ENCODE measurements around the gene GPR183.

GPR183 gene

DNA sequence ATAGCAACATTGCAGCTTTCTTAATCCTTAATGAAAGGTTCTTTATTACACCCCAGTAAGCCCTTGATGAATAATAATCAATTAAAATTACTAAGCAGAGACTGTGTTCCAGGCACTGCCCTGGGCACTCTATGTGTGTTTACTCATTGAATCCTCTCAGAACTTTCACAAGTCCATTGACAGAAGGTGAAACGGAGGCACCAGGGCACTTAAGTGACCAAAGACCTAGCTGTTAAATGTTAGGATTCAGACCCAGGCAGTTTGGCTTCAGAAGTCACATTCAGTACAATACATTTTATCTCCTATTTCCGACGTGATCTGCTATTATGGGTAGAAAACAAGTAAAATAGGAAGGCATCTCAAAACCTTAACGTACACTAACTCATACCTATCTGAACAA is 2.7 kb downstream of the GPR183 start:
- in situ Hi-C loops (cut with HindIII; ENCODE audit: low pct_unique_long_range_greater_than_20kb, low sequenced_read_pairs), result no loop called here
- no peak for DNase-seq (ENCODE audit: low read depth in 1 of 2, low spot score in 1 of 2)
- no peak for TF ChIP-seq JUND (IDR thresholded peaks at IDR 0.05; ENCODE audit: low read depth)

DNA sequence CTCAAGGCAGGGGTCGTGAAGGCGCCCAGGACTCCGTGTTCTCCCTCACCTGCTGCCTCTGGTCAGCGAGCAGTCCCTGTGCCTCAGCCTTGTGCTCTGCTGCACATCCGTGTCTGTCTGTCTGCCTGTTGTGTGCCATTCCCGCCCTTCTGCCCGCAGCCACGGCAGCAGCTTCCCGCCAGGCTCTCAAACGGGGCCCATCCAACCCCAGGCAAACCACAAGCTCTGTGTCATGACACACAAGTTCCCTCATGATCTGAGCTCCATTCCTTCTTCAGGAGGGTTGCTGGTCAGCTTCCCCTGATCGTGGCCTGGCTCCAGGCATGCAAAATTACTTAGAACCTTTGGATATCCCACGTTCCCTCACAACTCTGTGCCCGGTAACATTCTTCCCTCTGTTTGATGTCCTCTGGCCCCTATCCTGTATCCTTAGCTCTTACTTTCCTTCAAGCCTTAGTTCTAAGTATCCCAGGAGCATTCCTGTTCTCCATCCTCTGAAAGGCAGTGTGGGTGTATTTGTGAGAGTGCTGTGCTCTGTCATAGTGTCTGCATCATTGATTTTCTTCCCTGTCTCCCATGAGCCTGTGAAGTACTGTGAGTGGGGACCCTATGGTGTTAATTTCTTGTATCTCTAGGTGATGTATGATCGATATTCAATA is 3.2 kb downstream of the GPR183 start:
- DNase-seq (ENCODE audit: low read depth in 1 of 2, low spot score in 1 of 2), result no peak
- in situ Hi-C loops (cut with HindIII; ENCODE audit: low pct_unique_long_range_greater_than_20kb, low sequenced_read_pairs), result no loop called here
- TF ChIP-seq JUND (IDR thresholded peaks at IDR 0.05; ENCODE audit: low read depth), result no peak

DNA sequence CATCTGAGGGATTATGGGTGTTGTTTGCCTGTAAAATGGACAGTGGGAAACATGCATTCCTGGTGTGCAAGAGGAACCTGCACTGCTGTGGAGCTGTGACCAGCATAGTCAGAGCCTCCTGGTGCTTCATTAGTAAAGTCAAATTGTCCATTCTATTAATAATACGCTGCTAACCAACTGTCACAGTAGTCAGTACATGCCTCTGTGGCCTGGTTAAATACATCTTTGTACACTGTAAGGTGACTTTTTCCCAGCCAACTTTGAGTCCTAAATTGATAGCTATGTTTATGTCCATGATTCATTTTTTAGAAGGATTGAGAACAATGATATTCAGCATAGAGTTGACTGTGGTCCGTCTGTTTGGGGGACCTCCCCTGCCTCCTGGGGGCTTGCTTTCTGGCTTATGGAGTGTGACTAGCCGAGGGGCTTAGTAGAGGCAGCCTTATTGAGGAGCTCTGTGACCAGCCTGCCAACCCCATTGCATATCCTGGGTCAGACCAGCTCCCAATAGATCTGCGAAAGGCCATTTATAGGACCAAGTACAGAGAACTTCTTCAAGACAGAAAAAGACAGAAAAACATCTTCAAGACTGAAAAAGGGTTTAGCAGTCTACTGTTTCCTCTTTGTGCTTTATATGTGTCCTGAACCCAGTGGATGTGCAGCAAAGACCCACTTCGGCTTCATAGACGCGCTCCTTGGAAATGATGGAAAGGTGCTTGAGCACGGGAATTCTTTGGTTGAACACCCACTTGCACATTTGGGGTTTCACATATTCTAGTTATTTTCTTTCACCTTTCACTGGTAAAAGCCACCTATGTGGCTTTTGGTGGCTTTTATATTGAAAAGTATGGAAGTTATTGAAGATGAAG is 4.3 kb downstream of the GPR183 start:
- in situ Hi-C loops (cut with HindIII; ENCODE audit: low pct_unique_long_range_greater_than_20kb, low sequenced_read_pairs), result no loop called here
- TF ChIP-seq JUND (IDR thresholded peaks at IDR 0.05; ENCODE audit: low read depth), result no peak

DNA sequence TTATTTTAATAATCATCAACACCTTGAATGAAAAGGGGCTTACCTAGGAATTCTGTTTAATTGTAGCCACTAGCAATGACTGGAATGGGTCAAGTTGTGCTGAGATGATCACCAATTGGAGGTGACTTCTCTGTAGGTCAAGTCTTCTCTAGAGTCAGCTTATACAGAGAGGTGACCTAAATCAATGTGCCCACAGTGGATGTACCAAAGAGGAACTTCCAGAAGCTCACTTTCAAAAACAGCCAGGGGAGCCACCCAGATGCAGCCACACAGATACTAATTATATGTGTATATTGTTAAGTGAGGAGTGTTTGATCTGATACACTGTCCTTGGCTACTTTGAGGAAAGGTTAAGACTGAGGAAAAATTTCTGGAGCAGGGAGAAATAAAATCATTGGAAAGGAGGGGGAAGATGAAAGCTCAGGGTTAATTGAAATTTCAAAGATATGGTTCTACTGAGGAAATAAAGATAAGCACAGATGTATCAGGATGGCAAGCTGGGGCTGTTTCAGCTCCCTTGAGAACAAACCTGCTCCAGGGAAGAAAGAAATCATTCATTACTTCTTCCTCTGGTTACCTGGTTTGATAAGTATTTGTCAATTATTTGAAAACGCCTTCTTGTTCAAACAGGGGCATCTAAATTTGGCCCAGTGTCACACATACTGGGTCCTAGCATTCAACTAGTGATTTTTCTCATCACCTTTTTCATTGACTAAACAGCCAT is 5.1 kb downstream of the GPR183 start:
- DNase-seq (ENCODE audit: low read depth in 1 of 2, low spot score in 1 of 2), result no peak
- no peak for TF ChIP-seq JUND (IDR thresholded peaks at IDR 0.05; ENCODE audit: low read depth)
- in situ Hi-C loops (cut with HindIII; ENCODE audit: low pct_unique_long_range_greater_than_20kb, low sequenced_read_pairs), result no loop called here

More for the DNA sequence above, 4.3 kb downstream of the GPR183 start:
- no peak for DNase-seq (ENCODE audit: low read depth in 1 of 2, low spot score in 1 of 2)

DNA sequence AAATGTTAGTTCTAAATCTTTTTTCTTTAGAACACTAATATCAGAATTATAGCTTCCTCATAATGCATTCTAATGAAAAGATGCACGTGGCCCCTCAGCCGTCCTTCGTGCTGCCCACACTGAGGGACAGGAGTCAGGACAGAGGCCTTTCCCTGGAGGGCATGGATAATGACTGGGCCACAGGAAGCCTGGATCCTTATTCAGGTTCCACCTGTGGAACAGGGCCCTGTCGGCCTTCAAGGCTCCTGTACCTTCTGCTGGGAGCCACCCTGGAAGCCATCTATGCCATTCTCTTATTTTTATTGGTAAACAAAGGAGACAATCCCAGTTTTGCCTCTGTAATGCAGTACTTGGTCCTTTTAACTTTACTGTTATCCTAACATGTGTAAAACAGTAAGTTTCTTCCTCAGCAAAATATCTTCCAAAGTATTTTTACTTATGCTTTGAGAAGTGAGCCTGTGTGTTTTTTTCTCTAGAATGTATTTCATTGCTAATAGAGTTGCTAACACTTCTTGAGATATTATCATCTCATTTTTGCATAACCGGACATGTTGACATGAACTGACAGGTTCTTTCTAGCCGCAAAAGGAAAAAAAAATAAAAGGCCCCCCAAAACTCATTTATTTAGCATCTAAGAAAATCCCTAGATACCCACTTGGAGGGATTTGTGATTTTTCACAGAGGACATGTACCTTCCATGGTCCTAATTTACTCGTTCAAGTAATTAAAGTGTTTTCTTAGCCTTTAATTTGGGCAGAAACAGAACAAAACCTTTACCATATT is 6.0 kb downstream of the GPR183 start:
- no peak for TF ChIP-seq JUND (IDR thresholded peaks at IDR 0.05; ENCODE audit: low read depth)
- DNase-seq (ENCODE audit: low read depth in 1 of 2, low spot score in 1 of 2), result no peak
- in situ Hi-C loops (cut with HindIII; ENCODE audit: low pct_unique_long_range_greater_than_20kb, low sequenced_read_pairs), result no loop called here

DNA sequence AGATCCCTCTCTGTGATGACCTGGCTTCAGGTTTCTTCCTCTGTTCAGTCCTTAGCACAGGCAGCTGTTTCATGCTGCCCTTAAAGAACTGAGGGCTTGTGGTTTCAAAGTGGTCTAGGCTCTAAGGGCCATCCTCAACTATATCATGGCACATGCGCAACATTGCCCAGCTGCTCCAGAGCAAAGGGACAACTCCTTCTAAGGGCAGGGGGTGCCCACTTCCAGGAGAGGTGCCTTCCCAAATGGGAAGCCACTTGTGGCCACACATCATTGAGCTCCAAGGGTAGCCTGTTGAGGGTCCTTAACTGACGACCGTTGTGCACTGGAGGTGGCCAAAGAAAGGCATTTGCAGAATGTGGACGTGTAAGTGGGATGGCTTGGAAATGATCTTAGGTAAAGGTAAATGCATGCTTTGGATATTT is 7.3 kb downstream of the GPR183 start:
- no peak for TF ChIP-seq JUND (IDR thresholded peaks at IDR 0.05; ENCODE audit: low read depth)
- in situ Hi-C loops (cut with HindIII; ENCODE audit: low pct_unique_long_range_greater_than_20kb, low sequenced_read_pairs), result no loop called here
- no peak for DNase-seq (ENCODE audit: low read depth in 1 of 2, low spot score in 1 of 2)

DNA sequence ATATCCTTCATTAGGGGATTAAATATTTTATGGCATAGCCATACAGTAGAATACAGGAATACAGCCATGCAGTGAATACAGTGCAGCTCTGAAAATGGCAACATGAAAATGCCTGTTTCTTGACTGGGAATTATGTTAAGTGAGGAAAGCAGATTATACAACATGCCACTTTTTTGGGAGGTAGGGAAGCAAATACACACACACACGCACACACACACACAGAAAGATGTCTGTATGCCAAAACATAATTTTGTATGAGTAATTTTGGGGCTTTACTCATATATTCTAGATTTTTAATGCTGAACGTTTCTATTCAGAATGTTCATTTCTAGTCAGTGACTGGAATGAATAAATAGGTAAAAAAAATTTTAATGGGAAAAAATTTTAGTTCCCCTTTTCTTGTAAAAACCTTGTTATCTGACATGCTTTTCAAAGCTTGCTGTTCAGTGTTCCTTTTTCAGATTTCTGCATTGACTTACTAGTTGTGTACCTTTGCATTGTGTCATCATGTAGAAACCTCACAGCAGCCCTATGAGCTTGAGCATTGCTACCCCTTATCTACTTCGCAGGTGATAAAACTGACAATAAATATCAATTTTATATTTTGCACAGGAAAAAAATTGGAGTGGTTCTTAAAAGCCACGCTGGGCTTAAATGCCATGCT is 7.8 kb downstream of the GPR183 start:
- in situ Hi-C loops (cut with HindIII; ENCODE audit: low pct_unique_long_range_greater_than_20kb, low sequenced_read_pairs), result no loop called here
- TF ChIP-seq JUND (IDR thresholded peaks at IDR 0.05; ENCODE audit: low read depth), result no peak
- DNase-seq (ENCODE audit: low read depth in 1 of 2, low spot score in 1 of 2), result no peak

DNA sequence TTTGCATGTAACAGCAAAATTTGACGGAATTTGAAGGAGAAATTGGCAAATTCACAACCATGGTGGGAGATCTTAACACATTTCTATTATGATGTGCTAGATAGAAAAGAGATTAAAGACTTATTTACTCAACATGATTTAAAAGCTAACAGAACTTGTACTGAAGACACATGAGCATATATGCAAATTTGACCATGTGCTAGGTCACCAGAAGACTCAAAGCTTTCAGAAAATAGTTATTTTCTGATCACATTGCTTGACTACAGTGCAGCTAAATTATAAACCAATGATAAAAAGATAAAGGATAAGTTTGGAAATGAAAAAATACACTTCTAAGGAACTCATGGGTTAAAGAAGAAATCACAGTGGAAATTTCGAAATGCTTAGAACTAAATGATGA is 9.1 kb downstream of the GPR183 start:
- in situ Hi-C loops (cut with HindIII; ENCODE audit: low pct_unique_long_range_greater_than_20kb, low sequenced_read_pairs), result no loop called here
- no peak for TF ChIP-seq JUND (IDR thresholded peaks at IDR 0.05; ENCODE audit: low read depth)
- DNase-seq (ENCODE audit: low read depth in 1 of 2, low spot score in 1 of 2), result no peak

DNA sequence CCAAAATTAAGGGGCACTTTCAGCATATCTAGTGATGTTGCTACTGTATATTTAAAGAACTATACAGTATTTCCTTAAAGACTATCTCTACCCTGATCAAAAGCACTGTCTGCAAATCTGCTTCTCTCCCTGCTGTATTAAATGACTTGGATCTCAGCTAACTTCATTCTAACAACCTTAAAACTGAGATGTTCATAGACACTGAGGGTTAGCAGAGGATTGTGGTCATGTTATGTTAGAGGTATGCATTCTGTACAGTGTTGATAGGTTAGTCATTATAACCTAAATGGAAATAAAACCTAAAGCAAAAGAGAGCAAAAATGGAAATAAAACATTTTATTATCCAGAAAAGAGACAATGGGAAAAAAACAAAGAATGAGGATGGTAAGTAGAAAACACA is 9.9 kb downstream of the GPR183 start:
- in situ Hi-C loops (cut with HindIII; ENCODE audit: low pct_unique_long_range_greater_than_20kb, low sequenced_read_pairs), result no loop called here
- DNase-seq (ENCODE audit: low read depth in 1 of 2, low spot score in 1 of 2), result no peak
- TF ChIP-seq JUND (IDR thresholded peaks at IDR 0.05; ENCODE audit: low read depth), result no peak

DNA sequence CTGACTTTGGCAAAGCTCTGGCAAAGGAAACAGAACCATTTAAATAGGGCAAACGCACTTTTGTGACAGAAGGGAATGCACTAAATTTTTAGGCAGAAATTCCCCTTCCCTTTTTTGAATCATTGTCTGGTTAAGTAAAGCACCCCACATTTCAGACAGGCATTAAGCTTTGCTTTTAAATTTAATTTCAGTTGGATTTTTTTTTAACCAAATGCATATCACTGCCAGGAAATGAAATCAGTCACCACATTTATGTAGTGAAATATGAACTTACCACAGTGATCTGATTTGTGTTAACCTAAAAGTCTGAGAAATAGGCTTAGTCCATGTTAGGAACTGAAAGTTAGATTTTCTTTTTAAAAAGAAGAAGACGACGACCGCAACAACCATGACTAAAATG is 10.8 kb downstream of the GPR183 start:
- in situ Hi-C loops (cut with HindIII; ENCODE audit: low pct_unique_long_range_greater_than_20kb, low sequenced_read_pairs), result no loop called here
- no peak for TF ChIP-seq JUND (IDR thresholded peaks at IDR 0.05; ENCODE audit: low read depth)
- DNase-seq (ENCODE audit: low read depth in 1 of 2, low spot score in 1 of 2), result no peak

DNA sequence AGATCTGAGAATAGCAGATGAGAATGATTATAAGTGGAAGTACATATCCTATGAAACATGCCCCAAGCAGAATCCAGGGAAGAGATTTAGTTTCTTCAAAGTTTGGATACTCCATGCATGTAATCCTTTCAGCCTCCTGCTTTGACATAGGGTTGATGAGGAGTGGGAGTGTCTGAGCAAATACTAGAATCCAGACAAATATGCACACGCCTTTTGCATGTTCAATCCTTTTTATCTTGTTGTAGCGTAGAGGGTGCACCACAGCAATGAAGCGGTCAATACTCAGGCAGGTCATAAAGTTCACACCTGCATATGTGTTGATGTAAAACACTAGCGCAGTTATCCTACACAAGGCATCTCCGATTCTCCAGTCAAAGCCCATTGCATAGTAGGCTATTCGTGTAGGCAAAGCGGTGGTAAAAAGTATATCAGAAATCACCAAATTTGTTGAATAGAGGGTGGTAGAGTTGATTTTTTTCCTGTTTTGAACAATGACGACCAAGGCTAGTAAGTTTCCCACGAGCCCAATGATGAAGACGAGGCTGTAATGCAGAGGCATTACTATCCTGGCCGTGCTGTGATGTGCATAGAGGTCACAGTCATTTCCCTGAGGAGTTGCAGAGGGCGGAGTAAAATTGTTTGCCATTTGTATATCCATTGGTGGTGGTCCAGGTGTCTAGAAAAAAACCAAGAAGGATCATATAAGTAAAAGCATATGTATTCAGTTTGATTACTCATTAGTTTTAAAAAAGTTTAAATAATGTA is 11.5 kb downstream of the GPR183 start:
- TF ChIP-seq JUND (IDR thresholded peaks at IDR 0.05; ENCODE audit: low read depth), result no peak
- in situ Hi-C loops (cut with HindIII; ENCODE audit: low pct_unique_long_range_greater_than_20kb, low sequenced_read_pairs), result no loop called here
- DNase-seq (ENCODE audit: low read depth in 1 of 2, low spot score in 1 of 2), result no peak

Data from T47D (cell line).